ENCODE results near the gene ACO2. TPM values are rescaled to one million over a fixed set of nuclear protein-coding genes. Genes with fewer than 3 reads are reported as not detected.

Gene ACO2
- total and polyA plus RNA-seq, 2 of the 8 experiments (the other 6 are each of a cell fraction or from before 2014, with no cell fraction given) = 52.8 to 75.4 TPM

GRCh38 chr22:41504397-41504796 lies 35.5 kb downstream of the ACO2 start (continued):
- TF ChIP-seq KDM5A (IDR thresholded peaks at IDR 0.05; ENCODE audit: low read length) = no peak

Measured in H1 (cell line).